HL-60 (cell line): Measurements from ENCODE around the gene TICAM2.

Experiments
- DNase-seq, 2 experiments: peaks; one replicate each; pipeline ENCODE4 v3.0.0-alpha.2; 2010 to 2020; ENCODE audit warnings: low read depth in 1 of 2, low spot score in 1 of 2
- H3K27ac ChIP-seq: fragments of 250-450 bp; sonication (Bioruptor Pico); replicated peaks from 2 replicates; pipeline ENCODE4 v1.5.1; 2020; ENCODE audit warnings: mild to moderate bottlenecking, moderate library complexity
- H3K27me3 ChIP-seq: fragments of 250-450 bp; sonication (Bioruptor Pico); 2 replicates; pipeline ENCODE4 v1.5.1; 2021; ENCODE audit warnings: mild to moderate bottlenecking, moderate library complexity; ENCODE audit not compliant: insufficient read depth, poor library complexity, severe bottlenecking
- H3K4me3 ChIP-seq: replicated peaks from 2 replicates; pipeline ENCODE4 v1.5.1; 2011; ENCODE audit warnings: mild to moderate bottlenecking, control low read depth, low read length; ENCODE audit not compliant: insufficient read depth
- GABPA ChIP-seq: IDR thresholded peaks from 2 replicates; pipeline ENCODE4 v1.6.1; 2012; ENCODE audit warnings: low read depth
- POLR2AphosphoS5 ChIP-seq: IDR thresholded peaks from 2 replicates; pipeline ENCODE4 v1.6.1; 2012; ENCODE audit warnings: low read depth
- REST ChIP-seq: IDR thresholded peaks from 2 replicates; pipeline ENCODE4 v1.6.1; 2012; ENCODE audit warnings: low read depth; ENCODE audit not compliant: insufficient replicate concordance
- SPI1 ChIP-seq: IDR thresholded peaks from 2 replicates; pipeline ENCODE4 v1.6.1; 2012; ENCODE audit warnings: low read depth, mild to moderate bottlenecking, borderline replicate concordance
- TF ChIP-seq, protein P1 (sequence below): IDR thresholded peaks from one replicate; pipeline ENCODE4 v1.5.1; 2011; ENCODE audit warnings: low read length, control low read depth, inconsistent platforms; ENCODE audit not compliant: insufficient read depth

TICAM2 gene

GRCh38 chr5:115557667-115558387 is 44.5 kb downstream of the TICAM2 start:
- Histone ChIP-seq H3K27ac (peak overlapping the region; percentile 56), H3K27me3 (no peaks in the 10 kb centered on the region), H3K4me3 (no peak overlapping the region)
- TF ChIP-seq, protein P1, sequence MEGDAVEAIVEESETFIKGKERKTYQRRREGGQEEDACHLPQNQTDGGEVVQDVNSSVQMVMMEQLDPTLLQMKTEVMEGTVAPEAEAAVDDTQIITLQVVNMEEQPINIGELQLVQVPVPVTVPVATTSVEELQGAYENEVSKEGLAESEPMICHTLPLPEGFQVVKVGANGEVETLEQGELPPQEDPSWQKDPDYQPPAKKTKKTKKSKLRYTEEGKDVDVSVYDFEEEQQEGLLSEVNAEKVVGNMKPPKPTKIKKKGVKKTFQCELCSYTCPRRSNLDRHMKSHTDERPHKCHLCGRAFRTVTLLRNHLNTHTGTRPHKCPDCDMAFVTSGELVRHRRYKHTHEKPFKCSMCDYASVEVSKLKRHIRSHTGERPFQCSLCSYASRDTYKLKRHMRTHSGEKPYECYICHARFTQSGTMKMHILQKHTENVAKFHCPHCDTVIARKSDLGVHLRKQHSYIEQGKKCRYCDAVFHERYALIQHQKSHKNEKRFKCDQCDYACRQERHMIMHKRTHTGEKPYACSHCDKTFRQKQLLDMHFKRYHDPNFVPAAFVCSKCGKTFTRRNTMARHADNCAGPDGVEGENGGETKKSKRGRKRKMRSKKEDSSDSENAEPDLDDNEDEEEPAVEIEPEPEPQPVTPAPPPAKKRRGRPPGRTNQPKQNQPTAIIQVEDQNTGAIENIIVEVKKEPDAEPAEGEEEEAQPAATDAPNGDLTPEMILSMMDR = no peak
- TF ChIP-seq GABPA (no peak), SPI1 (no peak), POLR2AphosphoS5 (no peak), REST (no peak)
- peak in 1 of 2 experiments; percentile 2 for DNase-seq

DNA sequence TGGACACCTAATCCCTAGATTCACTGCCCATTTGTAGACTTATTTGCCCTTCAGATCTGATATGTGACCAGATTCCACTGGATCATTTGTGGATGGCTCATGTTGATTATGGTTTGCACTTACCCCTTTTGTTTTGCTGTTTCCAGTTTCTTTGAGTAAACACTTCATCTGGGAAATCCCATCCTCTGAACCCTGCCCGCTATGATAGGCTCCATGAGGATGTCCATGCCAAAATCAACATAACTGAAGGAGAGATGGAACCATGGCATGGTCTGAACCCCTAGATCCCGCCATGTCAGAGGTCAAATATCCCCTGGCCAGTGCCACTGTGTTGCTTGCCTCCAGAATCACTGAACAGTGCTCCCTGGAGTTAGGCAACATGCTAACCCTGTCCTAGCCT is 46.0 kb downstream of the TICAM2 start:
- H3K27me3 ChIP-seq = no peaks in the 10 kb centered on the region
- no peak overlapping the region for H3K4me3 ChIP-seq
- H3K27ac ChIP-seq = no peak overlapping the region
- DNase-seq = no peak
- TF ChIP-seq GABPA = no peak

- H3K27me3 ChIP-seq = no peaks in the 10 kb centered on the region
- H3K27ac ChIP-seq = no peak overlapping the region
- DNase-seq = peak in 1 of 2 experiments; percentile 9
- H3K4me3 ChIP-seq = no peak overlapping the region
- TF ChIP-seq, protein P1 = no peak
- TF ChIP-seq SPI1 = peak; percentile 42; the same call in 1 of the 2 replicates
These were observed 47.1 kb downstream of the TICAM2 start for GRCh38 chr5:115555084-115555633.

DNA sequence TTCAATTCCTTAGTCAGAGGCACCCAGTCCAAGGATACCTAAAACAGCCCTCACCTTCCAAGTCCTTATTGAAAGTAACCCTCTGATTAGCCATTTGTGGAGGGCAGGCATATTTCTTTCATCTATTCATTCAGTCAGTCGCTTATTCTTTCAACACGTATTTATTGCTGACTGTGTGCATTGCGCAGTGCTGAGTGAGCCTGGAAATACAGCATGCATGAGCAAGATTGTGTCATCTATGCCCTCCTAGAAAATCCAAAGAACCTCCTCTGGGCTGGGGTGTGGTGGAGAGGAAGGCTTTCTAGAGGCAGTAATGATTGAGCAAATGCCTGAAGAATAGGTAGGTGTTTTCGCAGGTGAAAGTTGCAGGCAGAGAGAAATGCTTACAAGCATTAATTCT is 49.2 kb downstream of the TICAM2 start:
- Histone ChIP-seq H3K27ac (no peak overlapping the region), H3K27me3 (no peaks in the 10 kb centered on the region), H3K4me3 (no peak overlapping the region)
- no peak for DNase-seq
- TF ChIP-seq REST (no peak), GABPA (no peak), SPI1 (no peak), POLR2AphosphoS5 (no peak)
- TF ChIP-seq, protein P1 = no peak
